Measurements from ENCODE around the gene ZNF71. TPM values are rescaled to one million over a fixed set of nuclear protein-coding genes. Genes with fewer than 3 reads are reported as not detected.

ZNF71 gene
- total RNA-seq: 9.5 and 11.6 TPM in 2 replicates

GRCh38 chr19:56594783-56595547 is at the start of gene ZNF71:
TSS of gene ZNF71 (plus strand) at chr19:56595302. CDS start at chr19:56601559, 6,257 bp downstream.

DNA sequence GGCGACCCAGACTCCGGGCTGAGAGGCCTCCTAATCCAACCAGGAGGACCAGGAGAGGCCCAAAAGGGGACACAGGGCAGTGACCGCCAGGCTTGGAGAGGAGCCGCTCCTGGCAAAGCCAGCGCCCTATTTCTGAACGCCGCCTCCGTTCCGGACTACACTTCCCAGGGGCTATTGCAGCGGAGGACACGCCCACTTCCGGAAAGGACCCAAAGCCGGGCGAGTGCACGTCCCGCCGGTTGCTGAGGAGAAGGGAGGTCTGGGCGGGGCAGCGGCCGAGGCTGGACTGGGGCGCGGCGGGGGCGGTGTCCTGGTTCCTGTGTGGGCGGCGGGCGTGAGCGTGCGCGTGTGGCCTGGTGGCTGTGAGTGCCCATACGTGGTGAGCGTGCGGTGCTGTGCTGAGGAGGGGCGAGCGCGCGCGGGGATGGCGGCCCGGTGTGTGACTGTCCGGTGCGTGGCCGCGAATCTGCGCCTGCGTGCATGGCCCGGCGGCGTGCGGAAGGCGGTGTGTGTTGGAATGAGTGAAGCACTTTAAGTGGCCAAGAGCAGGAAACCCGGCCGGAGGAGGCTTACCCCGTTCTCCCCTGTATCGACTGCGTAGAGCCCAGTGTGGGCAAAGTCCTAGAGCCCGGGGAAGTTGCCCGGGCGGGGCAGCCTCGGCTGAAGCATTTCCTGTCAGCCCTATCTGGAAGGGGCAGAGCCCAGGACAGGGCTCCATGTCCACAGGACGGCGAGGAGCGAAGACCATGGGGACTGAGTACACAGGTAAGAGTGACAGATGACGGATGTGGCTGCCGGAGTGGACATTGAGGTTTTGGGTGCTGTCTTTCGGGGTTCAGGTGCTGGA is 27.6 kb upstream of the ZNF71 start, which contains the start of gene ZNF470:
Gene ZNF470 (plus strand): TSS at position 195 of the 847 bp plus-strand sequence. CDS start 2,844 bp downstream, outside the sequence.

GRCh38 chr19:56642711-56643459 is 47.8 kb downstream of the ZNF71 start, which contains the start of gene SMIM17:
TSS of gene SMIM17 (plus strand) at chr19:56643159. CDS start at chr19:56645668, 2,509 bp downstream.

GRCh38 chr19:56671613-56671994 is 76.5 kb downstream of the ZNF71 start, which contains the start of gene ZNF835:
TSS of gene ZNF835 (minus strand) at chr19:56671757. CDS start at chr19:56665198, 6,559 bp downstream.

Other genes starting within 250 kb of the ZNF71 start
- 1.6 and 2.3 TPM in 2 replicates for gene ZNF582, start 201.8 kb upstream of the ZNF71 start, total RNA-seq
- gene ZNF583, start 191.0 kb upstream of the ZNF71 start, total RNA-seq: 3.5 and 5.4 TPM in 2 replicates
- gene ZNF667, start 118.0 kb upstream of the ZNF71 start, total RNA-seq: 1.1 and 3.2 TPM in 2 replicates
- gene ZNF471, start 87.4 kb upstream of the ZNF71 start, total RNA-seq: 0.81 and 2.0 TPM in 2 replicates
- gene ZFP28, start 56.4 kb upstream of the ZNF71 start, total RNA-seq: 3.5 and 5.4 TPM in 2 replicates
- gene ZNF470, start 27.8 kb upstream of the ZNF71 start, total RNA-seq: 3.1 and 5.5 TPM in 2 replicates
- gene SMIM17, start 47.9 kb downstream of the ZNF71 start, total RNA-seq: 0.09 and 0.28 TPM in 2 replicates
- gene ZNF835, start 76.5 kb downstream of the ZNF71 start, total RNA-seq: under 0.01 and 0.19 TPM in 2 replicates
- gene PEG3, start 245.4 kb downstream of the ZNF71 start, total RNA-seq: 0.18 and 1.2 TPM in 2 replicates
- not detected in 2 replicates for gene ZIM2, start 245.4 kb downstream of the ZNF71 start, total RNA-seq

All from endothelial cell of coronary artery (primary cell).